CD4-positive, alpha-beta T cell treated with Interleukin-4 for 4 hours (primary cell): ENCODE data around the gene EXOC6B.

Source experiments
- DNase-seq: peaks from one replicate; pipeline ENCODE4 v3.0.0-alpha.2; 2020

EXOC6B gene

GRCh38 chr2:72785517-72785916, 40.3 kb downstream of the EXOC6B start:
- no peak for DNase-seq

- no peak for DNase-seq
Measured at GRCh38 chr2:72782520-72782919, 43.3 kb downstream of the EXOC6B start.

- no peak for DNase-seq
Measured at GRCh38 chr2:72781480-72781879, 44.4 kb downstream of the EXOC6B start.

- no peak for DNase-seq
Measured at GRCh38 chr2:72780477-72780876, 45.4 kb downstream of the EXOC6B start.

DNA sequence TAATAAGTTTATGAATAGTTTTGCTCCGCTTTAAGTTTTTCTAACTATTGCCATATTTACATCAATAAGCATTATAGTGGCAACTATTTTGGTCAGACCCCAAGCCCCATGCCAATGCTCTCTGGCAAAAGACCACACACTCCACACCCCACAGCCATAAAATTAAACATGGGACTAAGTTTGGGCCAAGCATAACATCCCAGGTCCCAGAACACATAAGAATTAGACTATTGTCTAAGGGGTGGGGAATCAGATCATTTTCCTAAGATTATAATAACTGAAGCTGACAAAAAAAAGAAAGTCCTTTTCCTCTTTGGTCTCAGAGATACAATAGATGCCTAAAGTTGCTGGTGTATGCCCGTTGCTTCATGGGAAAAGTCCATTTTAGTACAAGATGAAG, 46.3 kb downstream of the EXOC6B start:
- DNase-seq = no peak

- no peak for DNase-seq
Measured at GRCh38 chr2:72778410-72778809, 47.4 kb downstream of the EXOC6B start.

DNA sequence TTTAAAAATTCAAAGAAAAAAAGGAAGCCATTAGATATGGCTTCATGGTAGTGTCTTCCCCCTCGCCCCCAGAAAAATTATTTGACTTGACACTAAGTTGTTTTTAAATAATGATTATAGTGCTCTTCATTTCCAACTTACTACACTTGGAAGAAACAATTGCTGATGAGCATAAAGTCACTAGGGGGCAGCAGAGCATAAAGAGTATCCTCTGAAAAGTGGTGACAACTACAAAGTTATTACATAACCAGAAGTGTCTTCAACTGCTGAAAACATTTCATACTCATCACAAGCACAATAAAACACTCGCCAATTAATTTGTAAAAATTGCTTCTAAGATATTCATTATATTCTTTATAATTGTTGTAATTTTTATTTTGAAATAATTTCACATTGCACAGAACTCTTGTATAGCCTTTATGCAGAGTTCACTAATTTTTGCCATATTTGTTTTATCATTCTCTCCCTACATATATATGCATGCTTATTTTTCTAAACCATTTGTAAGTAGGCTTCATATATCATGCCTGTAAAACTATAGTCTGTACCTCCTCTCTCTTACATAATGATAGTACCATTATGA, 54.9 kb downstream of the EXOC6B start:
- peak; percentile 72 for DNase-seq

- DNase-seq = no peak
Measured at GRCh38 chr2:72765997-72766609, 59.7 kb downstream of the EXOC6B start.

- no peak for DNase-seq
Measured at GRCh38 chr2:72762276-72762675, 63.6 kb downstream of the EXOC6B start.

DNA sequence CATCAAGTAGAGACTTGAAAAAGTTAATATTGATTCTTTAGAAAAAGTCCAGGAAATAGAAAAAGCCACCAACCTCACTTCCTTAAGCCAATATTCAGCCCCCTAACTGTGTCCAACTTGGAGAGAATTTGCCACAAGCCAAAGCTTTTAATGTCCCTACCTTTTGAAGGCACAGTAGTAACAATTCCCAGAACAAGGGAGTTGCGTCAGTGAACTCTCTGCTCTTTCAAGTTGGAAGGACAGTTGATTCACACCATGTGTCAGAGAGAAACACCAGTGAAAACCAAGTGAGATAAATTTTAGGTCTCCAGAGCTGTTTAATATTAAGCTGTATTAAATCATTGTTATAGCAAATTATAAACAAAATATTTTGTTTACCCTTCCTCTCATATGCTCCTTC, 66.1 kb downstream of the EXOC6B start:
- no peak for DNase-seq

GRCh38 chr2:72757177-72757775, 68.6 kb downstream of the EXOC6B start:
- no peak for DNase-seq

DNA sequence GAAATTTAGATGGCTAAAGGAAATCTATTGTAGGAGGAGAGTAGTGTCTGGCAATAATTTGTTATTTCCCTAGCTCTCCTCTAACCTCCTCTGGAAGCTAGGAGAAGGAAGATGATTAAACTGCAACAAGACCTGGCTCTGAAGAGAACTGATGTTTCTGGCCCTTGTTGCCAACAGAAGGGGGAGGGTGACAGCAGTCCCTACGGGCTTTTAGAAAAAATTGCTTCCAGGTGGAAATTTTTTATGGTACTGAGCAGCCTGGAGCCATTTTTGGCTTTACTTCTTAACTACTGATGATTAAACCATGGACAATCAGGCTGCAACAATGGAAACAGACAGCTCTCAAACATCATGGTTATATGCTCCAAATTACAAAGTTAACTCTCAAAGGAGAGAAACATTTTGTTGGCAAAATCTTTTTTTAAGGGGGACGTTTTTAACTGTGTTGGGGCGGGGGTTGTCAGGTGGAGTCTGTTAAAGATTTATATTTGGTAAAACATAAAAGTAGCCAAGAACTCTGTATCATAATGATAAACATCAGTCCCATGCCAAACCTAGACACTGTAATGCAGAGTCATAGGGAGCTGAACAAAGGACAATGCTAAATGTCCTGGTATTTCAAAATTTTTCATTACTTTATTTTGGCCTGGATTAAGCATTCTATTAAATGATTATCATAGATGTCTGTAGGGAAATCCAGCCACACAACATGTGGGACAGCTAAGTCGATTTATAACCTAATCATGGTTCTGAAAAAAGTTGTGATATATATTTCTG, 70.0 kb downstream of the EXOC6B start:
- DNase-seq = no peak

GRCh38 chr2:72754628-72755320, 71.1 kb downstream of the EXOC6B start:
- no peak for DNase-seq

DNA sequence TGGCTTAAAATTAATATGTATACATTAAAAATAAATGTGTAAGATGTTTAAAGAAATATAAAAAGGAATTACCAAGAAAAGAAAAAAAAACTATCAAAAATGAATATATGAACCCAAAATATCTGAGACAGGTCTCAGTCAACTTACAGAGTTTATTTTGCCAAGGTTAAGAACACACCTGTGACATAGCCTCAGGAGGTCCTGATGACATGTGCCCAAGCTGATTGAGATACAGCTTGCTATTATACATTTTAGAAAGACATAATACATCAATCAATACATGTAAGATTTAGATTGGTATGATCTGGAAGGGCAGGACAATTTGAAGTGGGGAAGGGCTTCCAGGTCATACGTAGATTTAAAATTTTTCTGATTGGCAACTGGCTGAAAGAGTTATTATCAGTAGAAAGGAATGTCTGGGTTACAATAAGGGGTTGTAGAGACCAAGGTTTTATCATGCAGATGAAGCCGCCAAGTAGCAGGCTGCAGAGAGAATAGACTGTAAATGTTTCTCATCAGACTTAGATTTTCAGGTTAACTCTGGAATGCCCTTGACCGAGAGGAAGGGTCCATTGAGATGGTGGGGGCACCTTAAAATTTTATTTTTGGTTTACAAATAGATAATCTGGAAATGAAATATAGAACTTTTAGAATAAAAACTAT, 74.7 kb downstream of the EXOC6B start:
- DNase-seq = no peak

DNA sequence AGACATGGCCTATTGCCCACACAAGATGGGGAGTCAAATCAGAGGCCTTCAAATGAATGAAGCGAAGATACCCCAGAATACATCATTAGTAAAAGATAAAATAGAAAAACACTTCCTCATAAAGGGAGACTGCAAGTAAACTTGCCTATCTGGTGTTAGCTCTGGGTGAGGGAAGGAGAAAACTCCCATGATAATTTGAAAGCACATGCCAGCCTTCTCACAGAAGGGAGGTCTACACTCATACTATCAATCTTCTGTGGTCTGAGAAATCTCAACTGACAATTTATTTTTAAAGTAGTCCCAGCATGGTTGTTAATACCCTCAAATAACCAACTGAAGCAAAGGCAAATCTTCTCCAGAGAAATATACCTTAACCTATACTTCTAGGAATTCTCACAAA, 75.4 kb downstream of the EXOC6B start:
- no peak for DNase-seq

GRCh38 chr2:72747344-72747743, 78.5 kb downstream of the EXOC6B start:
- DNase-seq = no peak

- DNase-seq = peak; percentile 35
Measured at GRCh38 chr2:72745679-72746368, 80.0 kb downstream of the EXOC6B start.

DNA sequence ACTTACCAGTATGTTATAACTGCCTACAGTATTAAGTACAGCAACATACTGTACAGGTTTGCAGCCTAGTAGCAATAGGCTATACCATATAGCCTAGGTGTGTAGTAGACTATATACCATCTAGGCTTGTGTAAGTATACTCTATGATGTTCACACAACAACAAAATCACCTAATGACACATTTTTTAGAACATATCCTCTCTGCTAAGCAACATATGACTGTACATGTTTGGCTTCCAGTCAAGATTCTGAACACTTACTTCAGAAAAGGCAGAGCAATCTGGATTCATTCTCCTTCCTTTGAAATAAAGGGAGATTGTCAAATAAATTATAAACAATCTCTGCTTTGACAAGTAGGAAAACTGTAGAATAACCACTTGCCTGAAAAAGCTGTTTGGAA, 81.8 kb downstream of the EXOC6B start:
- DNase-seq = no peak

DNA sequence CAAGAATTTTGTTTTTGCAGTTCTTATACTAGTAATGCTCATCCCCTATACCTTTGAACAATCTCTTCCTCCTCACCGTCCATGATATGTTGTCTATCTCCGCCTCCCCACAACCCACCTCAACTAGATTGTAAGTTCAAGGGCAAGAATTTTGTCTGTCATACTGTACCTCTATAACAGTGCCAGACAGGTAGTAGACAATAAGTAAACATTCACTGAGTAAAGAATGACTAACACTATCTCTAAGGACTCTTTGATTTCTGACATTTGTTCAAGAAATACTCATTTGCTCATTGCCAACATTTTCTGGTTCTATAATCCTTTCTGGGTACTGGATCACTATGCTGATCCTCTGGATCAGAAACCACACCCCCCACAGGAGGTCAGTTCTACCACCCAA, 82.4 kb downstream of the EXOC6B start:
- no peak for DNase-seq

DNA sequence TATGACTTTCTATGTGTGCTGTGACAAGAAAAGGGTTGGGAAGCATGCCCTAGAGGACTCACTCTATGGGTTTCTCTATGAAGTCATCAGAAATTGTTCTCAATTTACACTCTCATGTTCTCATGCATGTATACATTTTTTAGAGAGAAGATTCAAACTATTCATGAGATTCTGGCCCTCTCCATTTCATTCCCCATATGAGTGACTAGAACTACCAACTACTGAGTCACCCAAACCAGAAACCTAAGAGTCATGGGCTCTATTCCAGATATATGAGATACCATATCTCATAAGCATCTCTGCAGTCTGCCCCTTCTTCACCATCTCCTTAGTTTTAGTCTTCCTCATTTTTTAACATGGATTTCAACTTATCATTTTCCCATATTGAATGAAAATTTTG, 87.7 kb downstream of the EXOC6B start:
- no peak for DNase-seq

- DNase-seq = no peak
Measured at GRCh38 chr2:72734432-72734831, 91.4 kb downstream of the EXOC6B start.

DNA sequence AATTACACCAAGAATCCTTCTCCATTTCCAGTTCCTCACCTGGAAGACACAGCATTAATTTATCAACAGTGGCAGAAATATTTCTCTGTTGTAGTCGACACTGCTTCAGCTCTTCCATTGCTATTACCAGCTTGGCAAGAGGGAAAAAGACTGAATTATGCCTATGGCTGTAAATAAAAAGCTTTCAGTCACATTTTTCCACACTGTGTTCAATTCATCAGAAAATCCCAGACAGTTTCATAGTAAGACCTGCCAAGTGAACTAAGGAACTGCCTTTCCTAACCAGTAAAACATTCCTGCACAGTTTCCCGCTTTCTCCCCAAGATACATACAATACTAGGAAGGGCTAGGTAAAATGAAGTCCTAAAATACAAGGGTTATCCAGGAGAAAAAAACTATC, 94.7 kb downstream of the EXOC6B start:
- DNase-seq = no peak
